ENCODE data around the gene FBXO34. TPM values are rescaled to one million over a fixed set of nuclear protein-coding genes. Genes with fewer than 3 reads are reported as not detected.
"Not testable (repeated sequence)": the region's sequence is repeated elsewhere in the genome, so short reads cannot be mapped to it uniquely, and the experiment has no call there.

Gene FBXO34
- total RNA-seq, 4 donors from 2014 or later = 18.8 to 32.5 (median 21.8) TPM

DNA sequence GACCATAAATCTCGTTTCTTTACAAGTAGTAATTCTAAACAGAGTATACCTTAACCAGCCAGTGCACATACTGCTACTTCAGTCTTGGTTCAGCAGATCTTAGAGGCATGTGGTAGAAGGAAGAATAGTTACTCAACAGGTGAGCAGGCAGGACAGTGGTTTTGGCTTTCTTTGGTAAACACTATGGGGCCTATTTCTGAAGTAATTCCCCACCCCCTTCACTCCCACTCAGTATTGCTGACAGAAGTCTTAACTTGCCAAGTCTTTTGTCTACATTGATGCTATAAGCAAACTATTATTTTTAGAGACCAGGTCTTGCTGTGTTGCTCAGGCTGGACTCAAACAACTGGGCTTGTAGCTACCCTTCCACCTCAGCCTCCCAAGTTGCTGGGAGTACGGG is 68.5 kb downstream of the FBXO34 start:
- Histone ChIP-seq H3K27ac (no peak overlapping the region), H3K36me3 (no peaks in the 10 kb centered on the region), H3K27me3 (no peaks in the 10 kb centered on the region), H3K4me3 (no peak overlapping the region), H3K4me1 (peaks cover 0 to 27% (median 0%) of the 10 kb centered on the region in 3 donors), H3K9me3 (no peaks in the 10 kb centered on the region)
- 67 to 75% methylated on average over 1 to 2 of the region's 2 CpGs for WGBS, 2 donors (ENCODE audit: low coverage in 1 of 2)
- TF ChIP-seq EP300 (IDR thresholded peaks at IDR 0.05) (no peak), POLR2A (IDR thresholded peaks at IDR 0.05) (no peak), POLR2AphosphoS5 (IDR thresholded peaks at IDR 0.05) (no peak)
- TF ChIP-seq, protein P1, sequence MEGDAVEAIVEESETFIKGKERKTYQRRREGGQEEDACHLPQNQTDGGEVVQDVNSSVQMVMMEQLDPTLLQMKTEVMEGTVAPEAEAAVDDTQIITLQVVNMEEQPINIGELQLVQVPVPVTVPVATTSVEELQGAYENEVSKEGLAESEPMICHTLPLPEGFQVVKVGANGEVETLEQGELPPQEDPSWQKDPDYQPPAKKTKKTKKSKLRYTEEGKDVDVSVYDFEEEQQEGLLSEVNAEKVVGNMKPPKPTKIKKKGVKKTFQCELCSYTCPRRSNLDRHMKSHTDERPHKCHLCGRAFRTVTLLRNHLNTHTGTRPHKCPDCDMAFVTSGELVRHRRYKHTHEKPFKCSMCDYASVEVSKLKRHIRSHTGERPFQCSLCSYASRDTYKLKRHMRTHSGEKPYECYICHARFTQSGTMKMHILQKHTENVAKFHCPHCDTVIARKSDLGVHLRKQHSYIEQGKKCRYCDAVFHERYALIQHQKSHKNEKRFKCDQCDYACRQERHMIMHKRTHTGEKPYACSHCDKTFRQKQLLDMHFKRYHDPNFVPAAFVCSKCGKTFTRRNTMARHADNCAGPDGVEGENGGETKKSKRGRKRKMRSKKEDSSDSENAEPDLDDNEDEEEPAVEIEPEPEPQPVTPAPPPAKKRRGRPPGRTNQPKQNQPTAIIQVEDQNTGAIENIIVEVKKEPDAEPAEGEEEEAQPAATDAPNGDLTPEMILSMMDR (IDR thresholded peaks at IDR 0.05) = no peak
- ATAC-seq = no peak

DNA sequence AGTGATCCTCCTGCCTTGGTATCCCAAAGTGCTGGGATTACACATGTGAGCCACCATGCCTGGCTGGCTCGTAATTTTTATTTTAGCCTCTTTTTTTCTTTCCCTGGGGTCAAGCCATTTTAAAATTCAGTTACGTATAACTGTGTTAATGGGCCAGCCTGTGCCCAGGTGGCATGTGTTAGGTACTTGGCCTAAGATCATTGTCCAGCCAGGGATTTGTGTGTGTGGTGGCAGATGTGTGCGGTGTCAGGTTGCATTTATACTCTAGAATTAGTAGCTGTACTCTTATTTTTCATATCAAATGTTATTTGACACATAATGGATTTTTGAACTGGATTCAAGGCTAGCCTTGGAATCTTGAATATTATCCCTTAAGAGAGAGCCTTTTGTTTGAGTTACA is 69.3 kb downstream of the FBXO34 start:
- TF ChIP-seq, protein P1 (IDR thresholded peaks at IDR 0.05) = no peak
- TF ChIP-seq EP300 (IDR thresholded peaks at IDR 0.05) = no peak
- TF ChIP-seq POLR2AphosphoS5 (IDR thresholded peaks at IDR 0.05) = no peak
- TF ChIP-seq POLR2A (IDR thresholded peaks at IDR 0.05) = no peak
- Histone ChIP-seq H3K27me3 (no peaks in the 10 kb centered on the region), H3K4me3 (no peak overlapping the region), H3K4me1 (peaks cover 0 to 26% (median 0%) of the 10 kb centered on the region in 3 donors), H3K27ac (no peak overlapping the region), H3K36me3 (no peaks in the 10 kb centered on the region), H3K9me3 (no peaks in the 10 kb centered on the region)
- WGBS, 2 donors (ENCODE audit: low coverage in 1 of 2) = 100% methylated on average over 1 to 3 of the region's 3 CpGs
- no peak for ATAC-seq

DNA sequence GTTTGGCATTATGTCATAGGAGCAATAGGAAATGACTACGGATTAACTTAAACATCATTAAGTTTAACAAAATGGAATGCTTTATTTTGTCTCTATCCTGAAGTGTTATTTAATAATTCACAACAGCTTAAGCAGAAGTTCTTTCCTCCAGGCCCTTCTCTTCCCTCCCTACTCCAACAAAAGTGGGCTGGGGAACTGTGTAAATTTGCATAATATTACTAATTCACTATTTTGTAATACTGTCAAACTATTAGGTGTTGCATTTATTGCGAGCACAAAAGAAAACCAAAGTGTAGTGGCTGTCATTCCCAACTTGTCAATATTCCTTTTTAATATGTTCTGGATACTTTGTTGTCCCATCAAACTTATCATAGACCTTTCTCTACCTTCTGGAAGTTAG is 70.6 kb downstream of the FBXO34 start:
- ATAC-seq = no peak
- no peaks in the 10 kb centered on the region for H3K27me3 ChIP-seq
- 90 to 93% methylated on average over 2 of the region's 2 CpGs for WGBS, 2 donors (ENCODE audit: low coverage in 1 of 2)
- no peak overlapping the region for H3K4me3 ChIP-seq
- TF ChIP-seq EP300 (IDR thresholded peaks at IDR 0.05) = no peak
- TF ChIP-seq POLR2A (IDR thresholded peaks at IDR 0.05) = no peak
- no peak for TF ChIP-seq POLR2AphosphoS5 (IDR thresholded peaks at IDR 0.05)
- TF ChIP-seq, protein P1 (IDR thresholded peaks at IDR 0.05) = no peak
- peaks cover 0 to 37% (median 0%) of the 10 kb centered on the region in 3 donors for H3K4me1 ChIP-seq
- H3K36me3 ChIP-seq = no peaks in the 10 kb centered on the region
- no peaks in the 10 kb centered on the region for H3K9me3 ChIP-seq
- no peak overlapping the region for H3K27ac ChIP-seq

DNA sequence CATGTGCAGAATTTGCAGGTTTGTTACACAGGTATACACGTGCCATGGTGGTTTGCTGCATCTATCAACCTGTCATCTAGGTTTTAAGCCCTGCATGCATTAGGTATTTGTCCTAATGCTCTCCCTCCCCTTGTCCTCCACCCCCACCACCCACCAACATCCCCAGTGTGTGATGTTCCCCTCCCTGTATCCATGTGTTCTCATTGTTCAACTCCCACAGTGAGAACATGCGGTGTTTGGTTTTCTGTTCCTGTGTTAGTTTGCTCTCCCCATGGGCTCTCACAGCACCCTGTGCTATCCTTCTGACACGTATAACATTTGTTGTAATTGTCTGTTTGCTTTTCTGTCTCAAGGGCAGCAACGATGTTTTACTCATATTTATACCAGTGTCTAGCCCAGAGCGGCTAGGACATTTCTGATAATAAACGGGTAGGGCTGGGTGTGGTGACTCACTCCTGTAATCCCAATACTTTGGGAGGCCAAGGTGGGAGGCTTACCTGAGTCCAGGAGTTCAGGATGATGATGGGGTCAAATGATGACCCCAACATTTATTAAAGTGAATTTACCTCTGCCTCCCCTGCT is 73.5 kb downstream of the FBXO34 start:
- not testable (repeated sequence) for H3K27me3 ChIP-seq, H3K9me3 ChIP-seq, H3K27ac ChIP-seq, H3K36me3 ChIP-seq, ATAC-seq, H3K4me3 ChIP-seq
- 97 to 100% methylated on average over 3 to 5 of the region's 6 CpGs for WGBS, 2 donors (ENCODE audit: low coverage in 1 of 2)
- H3K4me1 ChIP-seq = peaks cover 0 to 42% (median 0%) of the 10 kb centered on the region in 3 donors

DNA sequence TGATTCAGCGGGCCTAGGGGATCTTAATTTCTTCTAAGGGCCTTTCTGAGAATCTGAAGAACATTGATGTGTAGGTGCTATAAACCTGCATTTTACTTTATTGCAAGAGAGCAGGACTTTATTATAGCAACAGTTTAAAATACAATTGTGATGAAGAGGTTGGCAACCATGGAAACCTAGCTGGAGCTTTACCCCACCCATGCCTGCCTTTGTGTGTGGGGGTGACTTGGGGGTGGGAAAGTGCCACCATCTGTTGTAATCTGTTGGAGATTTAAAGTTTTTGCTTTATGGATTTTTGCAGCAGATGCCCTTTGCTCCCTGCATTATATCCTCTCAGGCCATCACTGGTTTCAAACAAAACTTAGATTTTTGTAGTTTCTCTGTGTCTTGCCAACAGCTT is 75.8 kb downstream of the FBXO34 start:
- peaks cover 0 to 19% of the 10 kb centered on the region in 2 donors for H3K36me3 ChIP-seq
- H3K27ac ChIP-seq = no peak overlapping the region
- ATAC-seq = no peak
- WGBS, 2 donors (ENCODE audit: low coverage in 1 of 2) = 100% methylated on average over 1 of the region's 1 CpG; no CpG with 5 or more reads in 1 of the 2 donors
- no peaks in the 10 kb centered on the region for H3K9me3 ChIP-seq
- H3K27me3 ChIP-seq = no peaks in the 10 kb centered on the region
- TF ChIP-seq, protein P1 (IDR thresholded peaks at IDR 0.05) = no peak
- TF ChIP-seq POLR2A (IDR thresholded peaks at IDR 0.05) = no peak
- TF ChIP-seq POLR2AphosphoS5 (IDR thresholded peaks at IDR 0.05) = no peak
- no peak overlapping the region for H3K4me3 ChIP-seq
- H3K4me1 ChIP-seq = peaks cover 0 to 21% (median 0%) of the 10 kb centered on the region in 3 donors
